Measurements from ENCODE around the gene OR52A5. TPM values are rescaled to one million over a fixed set of nuclear protein-coding genes. Genes with fewer than 3 reads are reported as not detected.

Gene OR52A5
- not detected in 2 replicates for total RNA-seq (2013; cell fraction: nucleolus; rRNA removed)
- not detected in 2 replicates for total RNA-seq (2014; rRNA removed)
- total RNA-seq (2014; rRNA removed; fragmentation: Illumina TruSeq; extraction: Trizol) = not detected in 2 replicates
- total RNA-seq (2021) = not detected in 2 replicates
- not detected for polyA plus RNA-seq (2011; ENCODE audit: low read depth)
- not detected in 2 replicates for polyA plus RNA-seq (2011; rRNA removed)
- polyA plus RNA-seq (2011; cell fraction: cytosol; rRNA removed) = not detected in 2 replicates
- not detected in 2 replicates for polyA plus RNA-seq (2011; cell fraction: nucleus; rRNA removed)
- not detected in 2 replicates for polyA plus RNA-seq (2012)
- polyA plus RNA-seq (2014; fragmentation: Illumina TruSeq; extraction: Trizol) = not detected in 2 replicates
- polyA plus RNA-seq (2014; fragmentation: Nextera tagmentation; extraction: Ambion mirVana) = not detected
- not detected in 2 replicates for polyA plus RNA-seq (2014; rRNA removed)
- not detected for polyA plus RNA-seq (2016; fragmentation: Nextera tagmentation; extraction: Ambion mirVana)
- not detected in 2 replicates for polyA minus RNA-seq (2011; rRNA and poly(A)+ RNA removed)
- not detected in 2 replicates for polyA minus RNA-seq (2011; cell fraction: cytosol; rRNA and poly(A)+ RNA removed)
- polyA minus RNA-seq (2011; cell fraction: nucleus; rRNA and poly(A)+ RNA removed) = not detected in 2 replicates
- not detected for Bru-seq, nascent RNA
- not detected for BruChase-seq, experiment 1, labeled RNA remaining after a 6-hour chase
- not detected for BruChase-seq, experiment 2, labeled RNA remaining after a 2-hour chase
- long read RNA-seq, experiment 1 = 0 reads
- long read RNA-seq, experiment 2 = 0 reads

- no peak for ATAC-seq
- H3K36me3 ChIP-seq (ENCODE audit: control insufficient read depth in 2 of 2, insufficient read depth in 2 of 2, low read length in 1 of 2) = no peaks in the 10 kb centered on the region
- in situ Hi-C loops (cut with MboI) (no loop called here), intact Hi-C loops (cut with micrococcal nuclease; ENCODE audit: unreplicated experiment) (no loop called here)
- no peaks in the 10 kb centered on the region for H3K4me1 ChIP-seq (ENCODE audit: control insufficient read depth, insufficient read depth, low read length)
- no peak within 1 kb of the TSS for H3K9ac ChIP-seq (ENCODE audit: control insufficient read depth, insufficient read depth, low read length)
- no peak for FAIRE-seq
- H3K4me3 ChIP-seq = no peak within 1 kb of the TSS
- CTCF ChIA-PET = no interaction called here
- H3K79me2 ChIP-seq (ENCODE audit: control insufficient read depth, insufficient read depth, low read length) = no peaks in the 10 kb centered on the region
- no peaks in the 10 kb centered on the region for H3K27me3 ChIP-seq (replicated peaks in 1 of 2; ENCODE audit: control insufficient read depth in 2 of 2, insufficient read depth in 2 of 2, low read length in 1 of 2)
- H3K27ac ChIP-seq (ENCODE audit: control insufficient read depth, insufficient read depth) = no peak within 1 kb of the TSS
- no peaks in the 10 kb centered on the region for H3K9me3 ChIP-seq (replicated peaks; ENCODE audit: control insufficient read depth, insufficient read depth, low read length)
- RAD21 ChIA-PET (ENCODE audit: unreplicated experiment) = no interaction called here
- SMC1A ChIA-PET (ENCODE audit: uncharacterized antibody, unreplicated experiment) = no interaction called here
- no TSS peak for BruUV-seq (replicated peaks)
- DNase-seq (ENCODE audit: low read depth, low spot score) = no peak
- 18% methylated on average over 2 of the region's 2 CpGs for WGBS (ENCODE audit: insufficient coverage, insufficient replicate concordance, low lambda C conversion rate, missing lambda C conversion rate)
- TF ChIP-seq ZBTB4 (CRISPR knock-in tag; IDR thresholded peaks at IDR 0.05) = no peak
- H4K20me1 ChIP-seq (ENCODE audit: control insufficient read depth, insufficient read depth) = no peaks in the 10 kb centered on the region
- H2AFZ ChIP-seq (ENCODE audit: control insufficient read depth, low read depth, low read length) = no peak within 1 kb of the TSS
- H3K4me2 ChIP-seq (ENCODE audit: control insufficient read depth, insufficient read depth) = no peak within 1 kb of the TSS
- POLR2A ChIA-PET = no interaction called here
Observed at GRCh38 chr11:5137996-5138395, at the start of gene OR52A5. Gene OR52A5, minus strand, starts transcription at chr11:5138356. Its CDS starts 5,714 bp downstream, at chr11:5132642.
